ES-I3 (cell line): ENCODE data around the gene NT5C2.

Experiments
- H3K36me3 ChIP-seq: 2 replicates; pipeline ENCODE4 v1.6.1; 2013; ENCODE audit warnings: mild to moderate bottlenecking, low read length, control low read depth, moderate library complexity; ENCODE audit not compliant: insufficient read depth
- H3K4me1 ChIP-seq: 2 replicates; pipeline ENCODE4 v1.6.1; 2013; ENCODE audit warnings: mild to moderate bottlenecking, control low read depth, low read length; ENCODE audit not compliant: insufficient read depth
- H3K9ac ChIP-seq: 2 replicates; pipeline ENCODE4 v1.6.1; 2013; ENCODE audit warnings: low read depth, mild to moderate bottlenecking, low read length, moderate library complexity
- H3K9me3 ChIP-seq: 2 replicates; pipeline ENCODE4 v1.6.1; 2013; ENCODE audit warnings: mild to moderate bottlenecking, low read length, moderate library complexity; ENCODE audit not compliant: control insufficient read depth, insufficient read depth

NT5C2 gene

DNA sequence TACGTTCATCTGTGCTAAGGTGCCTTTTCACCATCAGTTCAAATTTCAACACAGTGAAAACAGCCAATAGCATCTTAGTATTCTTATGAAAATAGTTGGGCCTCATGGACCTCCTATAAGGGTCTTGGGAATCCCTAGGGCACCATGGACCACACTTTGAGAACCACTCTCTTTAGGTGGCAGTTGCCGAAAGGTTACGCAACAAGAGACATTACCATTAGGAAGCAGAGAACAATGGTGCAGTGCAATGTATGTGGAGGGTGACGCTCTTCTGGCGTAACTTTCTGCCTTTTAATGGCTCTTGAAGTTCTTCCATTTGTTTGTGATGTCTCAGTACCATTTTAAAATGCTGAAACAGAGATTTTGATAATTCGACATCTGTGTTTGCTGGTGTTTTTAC lies 143.8 kb downstream of the NT5C2 start:
- H3K36me3 ChIP-seq, result no peaks in the 10 kb centered on the region
- H3K4me1 ChIP-seq, result peaks cover 10% of the 10 kb centered on the region
- H3K9ac ChIP-seq, result no peak overlapping the region
- no peaks in the 10 kb centered on the region for H3K9me3 ChIP-seq

DNA sequence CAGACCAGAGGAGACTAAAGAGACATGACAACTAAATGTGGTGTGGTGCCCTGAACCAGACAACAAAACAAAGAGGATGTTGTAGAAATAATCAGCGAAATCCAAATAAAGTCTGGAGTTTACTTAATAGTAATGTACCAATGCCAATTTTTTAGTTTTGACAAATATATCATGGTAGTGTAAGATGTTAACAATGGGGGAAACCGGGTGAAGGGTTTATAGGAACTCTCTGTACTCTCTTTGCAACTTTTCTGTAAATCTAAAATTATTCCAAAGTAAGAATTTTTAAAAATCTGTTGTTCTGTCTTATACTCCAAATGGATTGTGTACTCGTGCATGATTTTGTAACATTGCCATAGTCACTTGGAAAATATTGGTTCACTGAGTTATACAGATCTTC lies 145.7 kb downstream of the NT5C2 start:
- H3K9me3 ChIP-seq, result no peaks in the 10 kb centered on the region
- H3K9ac ChIP-seq, result no peak overlapping the region
- peaks cover 22% of the 10 kb centered on the region for H3K4me1 ChIP-seq
- H3K36me3 ChIP-seq, result no peaks in the 10 kb centered on the region

DNA sequence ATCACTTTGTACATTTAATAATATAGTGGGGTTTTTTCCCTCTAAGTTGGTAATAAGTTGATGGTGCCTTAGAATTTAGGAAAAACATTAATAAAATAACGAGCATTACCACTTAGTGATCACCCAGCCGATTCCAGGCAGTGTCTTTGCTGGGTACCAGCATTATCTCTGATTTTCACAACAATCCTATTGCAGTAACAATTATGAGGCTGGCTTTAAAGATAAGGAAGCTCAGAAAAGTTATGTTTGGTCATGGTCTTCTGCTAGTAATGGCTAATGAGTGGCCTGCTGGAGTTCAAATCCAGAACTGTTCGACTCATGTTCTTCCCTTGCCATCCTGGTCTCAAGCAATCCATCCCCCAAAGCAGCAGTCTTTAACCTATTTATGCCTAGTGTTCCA lies 147.1 kb downstream of the NT5C2 start:
- no peaks in the 10 kb centered on the region for H3K9me3 ChIP-seq
- H3K4me1 ChIP-seq, result peaks cover 30% of the 10 kb centered on the region
- H3K36me3 ChIP-seq, result no peaks in the 10 kb centered on the region
- H3K9ac ChIP-seq, result no peak overlapping the region

DNA sequence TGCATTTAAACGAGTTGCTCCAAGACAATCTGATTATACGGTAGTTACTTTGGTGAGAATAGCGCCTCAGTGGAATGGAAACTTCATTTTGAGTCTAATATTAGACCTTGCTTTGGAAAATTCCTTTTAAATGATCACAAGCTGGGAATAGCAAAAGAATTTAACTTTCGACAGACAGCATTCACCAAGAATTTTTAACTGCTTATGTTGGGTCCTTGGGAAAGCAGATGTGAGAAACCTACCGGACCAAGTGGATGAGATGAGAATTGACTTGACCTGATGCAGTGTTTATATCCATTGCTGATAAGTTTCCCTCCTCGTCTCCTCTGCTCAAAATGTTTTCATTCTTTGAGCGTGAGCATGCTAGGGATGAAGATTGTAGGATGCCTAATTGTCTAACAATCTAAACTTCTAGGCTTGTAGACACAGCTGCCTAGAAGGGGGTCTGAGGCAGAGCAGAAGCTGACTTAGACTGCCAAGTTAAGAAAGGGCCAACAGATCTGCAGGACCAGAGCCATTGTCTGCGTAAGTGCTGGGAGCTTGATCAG lies 148.1 kb downstream of the NT5C2 start:
- Histone ChIP-seq H3K9ac (no peak overlapping the region), H3K36me3 (no peaks in the 10 kb centered on the region), H3K9me3 (no peaks in the 10 kb centered on the region), H3K4me1 (peaks cover 30% of the 10 kb centered on the region)

DNA sequence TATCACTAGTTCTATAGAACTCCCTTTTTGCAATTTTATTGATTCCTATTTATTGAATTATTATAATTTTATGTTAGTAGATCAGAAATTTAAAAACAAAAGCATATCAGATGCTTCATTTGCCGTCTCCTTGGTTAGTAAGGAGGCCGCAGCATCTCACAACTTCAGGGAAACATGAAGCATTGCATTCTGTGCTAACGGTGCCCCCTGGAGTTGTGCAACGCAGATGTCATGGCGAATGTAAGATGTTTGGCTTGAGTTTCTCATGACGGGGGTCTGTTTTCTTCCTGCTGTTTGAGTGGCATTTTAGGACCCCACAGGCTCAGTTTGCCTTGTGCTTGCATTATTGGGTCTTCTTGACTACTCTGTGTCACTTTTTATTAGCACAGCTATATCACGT lies 150.2 kb downstream of the NT5C2 start:
- H3K4me1 ChIP-seq, result peaks cover 30% of the 10 kb centered on the region
- H3K36me3 ChIP-seq, result no peaks in the 10 kb centered on the region
- H3K9ac ChIP-seq, result no peak overlapping the region
- no peaks in the 10 kb centered on the region for H3K9me3 ChIP-seq

DNA sequence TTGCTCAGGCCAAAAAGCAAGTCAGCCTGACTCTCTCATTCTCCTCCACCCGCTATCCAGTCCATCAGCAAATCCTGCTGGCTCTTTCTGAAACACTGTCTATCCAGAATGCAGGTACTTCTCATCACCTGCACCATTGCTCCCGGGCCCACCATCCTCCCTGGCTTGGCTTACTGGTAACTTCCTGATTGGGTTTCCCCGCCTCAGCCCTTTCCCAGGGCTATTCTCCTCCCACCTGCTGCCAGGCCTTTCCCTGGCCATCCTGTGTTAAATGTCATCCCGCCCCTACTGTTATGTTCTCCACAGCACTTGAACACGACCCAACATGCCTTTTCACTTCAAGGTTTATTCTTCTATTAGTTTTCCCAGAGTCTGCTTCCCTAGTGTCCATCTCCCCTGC lies 150.9 kb downstream of the NT5C2 start:
- Histone ChIP-seq H3K9me3 (no peaks in the 10 kb centered on the region), H3K36me3 (no peaks in the 10 kb centered on the region), H3K4me1 (peaks cover 30% of the 10 kb centered on the region), H3K9ac (no peak overlapping the region)

DNA sequence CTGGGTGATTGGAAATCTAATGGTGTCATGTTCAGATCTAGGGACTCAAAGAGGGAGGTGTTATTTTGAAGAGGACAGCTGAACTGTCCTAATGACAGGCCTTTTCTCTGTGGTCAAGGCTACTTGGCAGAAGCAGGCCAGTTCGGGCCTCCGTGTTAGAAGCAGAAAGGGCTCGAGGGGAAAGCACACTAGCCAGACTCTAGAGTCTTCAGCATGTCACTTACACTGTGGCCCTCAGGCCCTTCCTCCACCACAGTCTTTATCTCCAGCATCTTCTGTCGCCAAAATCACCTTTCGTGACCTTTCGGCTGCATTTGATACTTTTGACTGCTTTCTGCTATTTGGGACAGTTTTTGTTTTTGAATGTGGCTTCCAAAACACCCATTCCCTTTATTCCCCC lies 151.7 kb downstream of the NT5C2 start:
- Histone ChIP-seq H3K36me3 (no peaks in the 10 kb centered on the region), H3K9me3 (no peaks in the 10 kb centered on the region), H3K9ac (no peak overlapping the region), H3K4me1 (peaks cover 30% of the 10 kb centered on the region)

DNA sequence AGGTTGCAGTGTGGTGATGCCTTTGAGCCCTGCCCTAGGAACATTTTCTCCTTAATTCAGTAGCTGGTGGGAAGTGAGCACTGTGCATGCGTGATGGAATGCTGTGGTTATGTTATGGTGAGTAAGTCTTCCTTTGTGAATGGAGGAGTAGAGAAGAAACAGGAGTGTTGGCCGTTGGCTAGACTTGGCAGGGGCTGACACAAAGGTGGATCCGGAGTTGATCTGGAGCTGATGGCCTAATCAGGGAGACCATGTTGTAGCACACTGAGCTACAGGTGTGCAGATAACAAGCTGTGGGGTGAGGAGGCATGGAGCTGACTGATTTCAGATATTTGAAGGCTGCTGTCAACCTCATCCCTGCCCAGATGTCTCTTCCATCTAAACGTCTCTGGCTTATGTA lies 152.7 kb downstream of the NT5C2 start:
- Histone ChIP-seq H3K4me1 (peaks cover 30% of the 10 kb centered on the region), H3K9me3 (no peaks in the 10 kb centered on the region), H3K36me3 (no peaks in the 10 kb centered on the region), H3K9ac (no peak overlapping the region)

DNA sequence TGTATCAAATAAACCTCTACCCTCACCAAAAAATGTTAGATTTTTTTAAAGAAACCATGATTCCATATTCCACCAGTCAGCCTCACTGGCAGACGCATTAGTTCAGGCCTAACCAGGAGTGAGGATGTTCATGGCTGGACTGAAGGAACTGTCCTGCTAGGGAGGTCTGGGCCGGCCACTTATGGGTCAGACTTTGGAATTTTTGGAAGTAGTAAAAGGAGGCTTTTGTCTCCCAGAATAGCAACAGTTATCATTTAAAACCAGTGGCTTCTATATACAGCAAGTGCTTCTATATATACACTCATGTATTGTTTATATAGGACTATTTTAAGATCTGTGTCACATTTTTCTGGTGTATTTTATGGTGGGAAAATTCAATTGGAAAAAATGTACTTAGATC lies 154.5 kb downstream of the NT5C2 start:
- Histone ChIP-seq H3K9ac (no peak overlapping the region), H3K4me1 (peaks cover 18% of the 10 kb centered on the region), H3K9me3 (no peaks in the 10 kb centered on the region), H3K36me3 (no peaks in the 10 kb centered on the region)
